Smooth muscle cell (in vitro differentiated cells): ENCODE data around the gene RNF114. TPM values are rescaled to one million over a fixed set of nuclear protein-coding genes. Genes with fewer than 3 reads are reported as not detected.

ENCODE experiments used
- DNase-seq: peaks from one replicate; lab custom pipeline; 2025; ENCODE audit not compliant: unreplicated experiment; lab: John Stamatoyannopoulos, UW
- H2AFZ ChIP-seq: fragments of 200-600 bp; sonication (generic); 2 replicates; pipeline ENCODE4 v1.6.0; 2016; ENCODE audit warnings: antibody characterized with exemption, low read depth, mild to moderate bottlenecking
- H3F3A ChIP-seq: fragments of 200-600 bp; sonication (generic); 2 replicates; pipeline ENCODE4 v1.6.0; 2017; ENCODE audit warnings: antibody characterized with exemption, low read depth
- H3K27ac ChIP-seq: fragments of 200-600 bp; sonication (generic); 2 replicates; pipeline ENCODE4 v1.5.1; 2016; ENCODE audit warnings: low read depth, mild to moderate bottlenecking
- H3K27me3 ChIP-seq: fragments of 200-600 bp; sonication (generic); 2 replicates; pipeline ENCODE4 v1.6.1; 2016; ENCODE audit warnings: low read depth, mild to moderate bottlenecking
- H3K36me3 ChIP-seq: fragments of 200-600 bp; sonication (generic); 2 replicates; pipeline ENCODE4 v1.5.1; 2016; ENCODE audit warnings: low read depth
- H3K4me1 ChIP-seq: fragments of 200-600 bp; sonication (generic); 2 replicates; pipeline ENCODE4 v1.5.1; 2016; ENCODE audit warnings: low read depth
- H3K4me2 ChIP-seq: fragments of 200-600 bp; sonication (generic); 2 replicates; pipeline ENCODE4 v1.6.0; 2016; ENCODE audit warnings: mild to moderate bottlenecking
- H3K4me3 ChIP-seq: fragments of 200-600 bp; sonication (generic); 2 replicates; pipeline ENCODE4 v1.5.1; 2016; ENCODE audit warnings: mild to moderate bottlenecking
- H3K79me2 ChIP-seq: fragments of 200-600 bp; sonication (generic); 2 replicates; pipeline ENCODE4 v1.6.0; 2016; ENCODE audit warnings: low read depth, mild to moderate bottlenecking
- H3K9ac ChIP-seq: fragments of 200-600 bp; sonication (generic); 2 replicates; pipeline ENCODE4 v1.6.0; 2016; ENCODE audit warnings: low read depth
- H3K9me3 ChIP-seq: fragments of 200-600 bp; sonication (generic); replicated peaks from 2 replicates; pipeline ENCODE4 v1.5.1; 2016; ENCODE audit warnings: low read depth
- H4K20me1 ChIP-seq: fragments of 200-600 bp; sonication (generic); 2 replicates; pipeline ENCODE4 v1.6.0; 2016; ENCODE audit warnings: low read depth
- CTCF ChIP-seq: fragments of 200-600 bp; sonication (generic); IDR thresholded peaks from 2 replicates; pipeline ENCODE4 v1.5.1; 2017; ENCODE audit warnings: borderline replicate concordance, mild to moderate bottlenecking, antibody characterized with exemption; ENCODE audit not compliant: insufficient read depth, poor library complexity, severe bottlenecking
- WGBS: methylation state at CpG from one replicate; pipeline ENCODE4 v1.1.7; 2016; ENCODE audit warnings: low lambda C conversion rate; 5-methylcytosine and 5-hydroxymethylcytosine counted together
- polyA plus RNA-seq: library from polyadenylated mRNA; unstranded; fragments of >200 nt; fragmentation: Nextera tagmentation; extraction: Ambion mirVana; gene quantifications from 2 replicates; pipeline ENCODE4 v1.2.1, GENCODE V29; 2016
- total RNA-seq: library from RNA; depleted of rRNA; stranded (reverse); fragments of >200 nt; gene quantifications from 2 replicates; pipeline ENCODE4 v1.2.3, GENCODE V29; 2014

Gene RNF114
- total and polyA plus RNA-seq, 2 experiments from 2014 or later = 54.2 to 80.5 TPM

- peaks cover 13% of the 10 kb centered on the region for H3K4me1 ChIP-seq
- DNase-seq = no peak
- no peaks in the 10 kb centered on the region for H3F3A ChIP-seq
- no peak for TF ChIP-seq CTCF
- peak overlapping the region; percentile 94 for H3K4me2 ChIP-seq
- H3K4me3 ChIP-seq = peak overlapping the region; percentile 96
- H4K20me1 ChIP-seq = peaks cover 57% of the 10 kb centered on the region
- H3K79me2 ChIP-seq = peaks cover 63% of the 10 kb centered on the region
- peak overlapping the region; percentile 93 for H3K9ac ChIP-seq
- WGBS = 11% methylated on average over 12 of the region's 12 CpGs
- no peaks in the 10 kb centered on the region for H3K9me3 ChIP-seq
- peak overlapping the region; percentile 86 for H2AFZ ChIP-seq
- H3K27ac ChIP-seq = peak overlapping the region; percentile 82
- H3K27me3 ChIP-seq = no peaks in the 10 kb centered on the region
- no peaks in the 10 kb centered on the region for H3K36me3 ChIP-seq
These were observed 1.1 kb downstream of the RNF114 start for GRCh38 chr20:49937027-49937929.

- peak overlapping the region; percentile 96 for H3K4me3 ChIP-seq
- WGBS = 68% methylated on average over 12 of the region's 12 CpGs
- no peak overlapping the region for H2AFZ ChIP-seq
- H3K9ac ChIP-seq = peak overlapping the region; percentile 24
- no peaks in the 10 kb centered on the region for H3K36me3 ChIP-seq
- peak; percentile 8 for DNase-seq
- peak overlapping the region; percentile 94 for H3K4me2 ChIP-seq
- no peaks in the 10 kb centered on the region for H3K27me3 ChIP-seq
- peaks cover 13% of the 10 kb centered on the region for H3K4me1 ChIP-seq
- H4K20me1 ChIP-seq = peaks cover 69% of the 10 kb centered on the region
- TF ChIP-seq CTCF = no peak
- no peak overlapping the region for H3K27ac ChIP-seq
- H3F3A ChIP-seq = no peaks in the 10 kb centered on the region
- no peaks in the 10 kb centered on the region for H3K9me3 ChIP-seq
- H3K79me2 ChIP-seq = peaks cover 74% of the 10 kb centered on the region
These were observed 2.3 kb downstream of the RNF114 start for GRCh38 chr20:49938173-49939163.

GRCh38 chr20:49941456-49941855 is 5.3 kb downstream of the RNF114 start:
- no peak for DNase-seq
- peaks cover 82% of the 10 kb centered on the region for H4K20me1 ChIP-seq
- H2AFZ ChIP-seq = no peak overlapping the region
- no peaks in the 10 kb centered on the region for H3K27me3 ChIP-seq
- H3K9me3 ChIP-seq = no peaks in the 10 kb centered on the region
- WGBS = 98% methylated on average over 15 of the region's 15 CpGs
- TF ChIP-seq CTCF = no peak
- peaks cover 13% of the 10 kb centered on the region for H3K4me1 ChIP-seq
- H3K36me3 ChIP-seq = peaks cover under 1% of the 10 kb centered on the region
- no peak overlapping the region for H3K4me3 ChIP-seq
- no peak overlapping the region for H3K27ac ChIP-seq
- H3K9ac ChIP-seq = no peak overlapping the region
- H3K4me2 ChIP-seq = no peak overlapping the region
- peaks cover 82% of the 10 kb centered on the region for H3K79me2 ChIP-seq
- no peaks in the 10 kb centered on the region for H3F3A ChIP-seq
